GM21423 (cell line): ENCODE data around the gene GPD1.

Experiments
- ATAC-seq: cut with Tn5 transposase; IDR thresholded peaks from one replicate; pipeline ENCODE4 v1.9.1; 2021; ENCODE audit warnings: mild to moderate bottlenecking, moderate library complexity; ENCODE audit not compliant: unreplicated experiment

GPD1 gene

GRCh38 chr12:50099302-50100008 lies 4.4 kb upstream of the GPD1 start:
- no peak for ATAC-seq

DNA sequence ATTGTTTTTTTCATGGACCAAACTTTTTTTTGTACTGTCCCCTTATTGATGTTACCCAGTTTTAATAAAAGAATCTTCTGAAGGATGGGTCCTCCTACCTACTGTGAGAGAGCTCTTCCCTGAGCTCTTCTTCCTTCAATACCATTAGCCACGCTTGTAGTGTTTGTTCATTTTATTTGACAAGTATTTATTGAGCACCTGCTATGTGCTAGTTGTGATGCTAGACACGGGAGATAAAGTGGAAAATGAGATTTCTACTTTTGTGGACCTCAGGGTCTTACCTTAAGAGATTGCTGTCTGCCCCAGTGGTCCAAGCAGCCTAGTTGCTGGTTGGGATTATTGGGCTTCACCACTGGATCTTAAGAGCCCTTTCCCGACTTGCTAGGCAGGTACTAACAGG lies 3.2 kb upstream of the GPD1 start:
- ATAC-seq, result no peak

GRCh38 chr12:50101663-50102062 lies 2.1 kb upstream of the GPD1 start:
- ATAC-seq, result no peak

DNA sequence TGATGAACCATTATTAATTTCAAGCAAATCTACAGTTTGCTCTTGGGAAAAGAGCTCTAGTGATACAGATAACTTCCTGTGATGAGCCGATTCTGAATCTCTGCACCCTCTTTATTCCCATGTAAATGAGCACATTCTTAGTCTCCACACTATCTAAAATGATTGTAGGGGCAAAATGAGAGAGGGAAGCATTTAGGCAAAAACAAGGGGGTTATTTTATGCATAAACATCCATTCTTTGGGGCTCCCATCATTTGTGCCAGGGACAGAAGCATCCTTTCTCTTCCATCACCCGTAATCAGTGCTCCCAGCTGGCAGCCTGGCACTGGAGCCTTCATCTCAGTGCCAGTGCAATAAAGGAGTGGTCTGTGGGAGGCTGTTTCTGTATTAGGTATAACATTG lies 1.7 kb upstream of the GPD1 start:
- ATAC-seq, result no peak

DNA sequence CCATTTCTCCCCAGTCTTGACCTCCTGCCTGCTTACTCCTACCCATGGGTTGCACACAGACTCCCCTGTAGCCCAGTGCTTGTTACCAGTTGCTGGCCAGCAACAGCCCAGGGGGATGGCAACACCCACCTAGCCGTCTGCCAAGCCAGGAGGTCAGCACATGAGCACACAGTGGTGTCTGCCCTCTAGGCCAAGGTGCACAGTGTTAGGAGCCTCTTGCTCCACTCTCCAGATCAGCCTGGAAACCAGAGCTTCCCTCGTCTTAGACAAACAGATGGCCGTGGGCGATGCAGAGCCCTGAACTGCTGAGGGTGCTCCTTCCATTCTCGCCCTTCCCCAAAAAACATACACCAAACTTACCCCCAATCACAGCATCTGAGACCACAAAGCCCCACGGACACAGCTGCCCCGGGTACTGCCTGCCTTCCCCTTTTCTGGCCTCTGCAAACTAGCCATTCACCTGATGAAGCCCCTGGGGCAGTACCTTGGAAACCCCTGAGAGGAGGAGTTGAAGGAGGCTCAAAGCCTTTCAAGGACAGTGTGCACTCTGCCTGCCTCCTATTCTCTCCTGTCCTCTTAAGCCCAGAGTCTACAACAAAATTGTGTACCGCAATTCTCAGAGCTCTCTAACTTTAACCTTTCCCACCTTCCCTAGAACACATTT lies 1.0 kb upstream of the GPD1 start:
- ATAC-seq, result no peak

DNA sequence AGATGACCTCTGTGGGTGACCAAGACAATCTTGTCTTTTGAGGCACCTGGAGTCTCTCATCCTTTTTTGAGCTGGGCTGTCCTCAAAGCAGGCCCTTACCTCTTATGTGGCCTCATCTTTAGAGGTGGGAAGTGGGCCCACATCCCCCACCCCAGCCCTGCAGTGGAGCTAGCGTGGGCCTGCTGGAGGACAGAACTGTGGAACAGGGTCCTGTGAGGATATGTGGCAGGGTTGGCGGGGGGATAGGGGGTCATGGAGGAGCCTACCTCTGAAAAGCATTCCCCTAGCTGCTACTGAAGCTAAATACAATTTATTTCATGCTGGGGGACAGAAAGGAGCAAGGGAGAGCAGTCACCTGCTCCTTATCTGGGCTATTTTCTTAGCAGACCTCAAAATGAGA lies 457 bp upstream of the GPD1 start:
- no peak for ATAC-seq

DNA sequence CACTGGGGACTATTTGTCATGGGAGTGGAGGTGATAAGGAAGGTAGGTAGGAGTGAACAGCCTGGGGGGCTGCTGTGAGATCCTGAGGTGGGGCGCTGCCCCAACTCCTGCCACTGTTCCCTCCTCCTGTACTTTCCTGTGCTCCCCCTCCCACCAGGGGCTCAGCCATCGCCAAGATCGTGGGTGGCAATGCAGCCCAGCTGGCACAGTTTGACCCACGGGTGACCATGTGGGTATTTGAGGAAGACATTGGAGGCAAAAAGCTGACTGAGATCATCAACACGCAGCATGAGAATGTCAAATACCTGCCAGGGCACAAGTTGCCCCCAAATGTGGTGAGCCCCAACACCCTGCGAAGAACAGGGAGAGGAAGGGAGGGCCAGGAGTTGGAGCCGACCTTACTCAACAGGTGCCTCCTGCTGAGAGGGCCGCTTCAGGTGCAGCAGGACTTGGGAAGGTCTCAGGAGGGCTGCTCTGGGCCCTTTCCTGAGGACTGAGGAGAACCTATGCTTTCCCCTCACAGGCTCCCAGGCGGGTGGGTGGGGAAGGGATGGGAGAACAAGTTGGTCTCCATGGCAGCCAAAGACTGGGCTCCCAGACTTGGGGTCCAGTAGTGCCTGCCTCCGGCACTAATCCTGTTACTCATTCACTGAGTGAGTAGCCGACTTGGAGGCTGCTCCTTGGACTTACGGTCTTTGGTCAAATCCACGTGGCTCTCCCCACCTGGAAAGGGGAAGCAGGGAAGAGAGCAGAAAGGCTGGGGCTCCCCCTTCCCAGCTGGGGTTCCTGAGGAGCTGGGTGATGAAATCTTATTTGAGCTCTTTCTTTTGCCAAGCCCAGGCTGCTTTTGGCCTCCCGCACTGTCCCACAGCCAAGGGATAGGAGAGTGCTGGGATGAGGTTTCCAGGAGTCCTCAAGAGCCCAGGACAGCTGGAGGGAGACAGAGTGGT lies 884 bp downstream of the GPD1 start:
- ATAC-seq, result no peak

DNA sequence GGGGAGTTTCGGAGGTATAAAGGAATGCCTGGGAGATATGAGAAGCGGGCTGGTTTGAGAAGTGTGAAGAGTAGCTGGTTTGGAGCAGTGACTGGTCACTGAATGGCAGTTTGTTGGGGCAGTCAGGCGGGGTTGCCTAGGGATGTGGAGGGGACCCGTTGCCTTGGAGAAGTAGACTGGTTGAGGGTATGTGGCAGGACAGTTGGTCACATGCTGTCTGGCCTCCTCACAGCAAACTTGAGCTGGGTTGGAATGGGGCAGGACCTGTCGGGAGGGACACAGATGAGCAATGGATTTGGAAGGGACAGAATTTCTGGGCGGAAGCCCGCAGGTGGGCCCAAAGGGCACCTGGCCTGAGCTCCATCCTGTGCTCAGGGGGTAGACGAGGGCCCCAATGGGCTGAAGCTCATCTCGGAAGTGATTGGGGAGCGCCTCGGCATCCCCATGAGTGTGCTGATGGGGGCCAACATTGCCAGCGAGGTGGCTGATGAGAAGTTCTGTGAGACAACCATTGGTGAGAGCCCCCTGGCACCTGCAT lies 2.2 kb downstream of the GPD1 start:
- no peak for ATAC-seq

DNA sequence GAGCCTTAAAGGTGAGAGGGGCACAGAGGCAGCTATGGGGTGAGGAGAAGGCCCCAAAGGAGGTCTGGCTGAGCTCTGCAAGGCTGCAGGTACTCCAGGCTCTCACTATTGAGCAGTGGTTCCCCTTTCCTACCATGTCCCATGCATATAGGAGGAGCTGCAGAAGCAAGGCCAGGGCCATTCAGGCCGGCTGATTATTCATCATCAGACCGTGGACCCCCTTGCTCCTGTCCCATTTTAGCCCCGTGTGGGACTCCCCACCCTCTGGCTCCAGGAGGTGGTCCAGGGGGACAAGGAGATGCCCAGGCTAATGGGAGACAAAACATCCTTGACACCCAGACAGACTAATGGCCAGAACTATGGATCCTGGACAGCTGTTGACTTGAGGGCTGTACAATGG lies 3.1 kb downstream of the GPD1 start:
- ATAC-seq, result no peak

- no peak for ATAC-seq
Measured at GRCh38 chr12:50107416-50108268, 3.8 kb downstream of the GPD1 start.

DNA sequence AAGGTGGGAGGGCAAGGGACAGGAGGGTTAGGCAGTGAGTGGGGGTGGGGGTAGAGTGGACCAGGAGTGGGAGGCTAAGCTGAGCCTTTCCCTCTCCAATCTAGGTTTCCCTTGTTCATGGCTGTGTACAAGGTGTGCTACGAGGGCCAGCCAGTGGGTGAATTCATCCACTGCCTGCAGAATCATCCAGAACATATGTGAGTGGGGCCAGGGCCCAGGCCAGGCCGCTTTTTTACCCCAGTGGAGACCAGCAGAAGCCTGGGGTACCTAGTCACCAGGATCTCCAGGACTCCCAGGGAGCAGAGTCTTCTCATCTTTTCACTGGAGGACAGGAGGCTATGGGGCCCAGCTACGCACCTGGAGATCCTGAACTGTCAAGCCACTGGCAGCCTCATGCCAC lies 5.5 kb downstream of the GPD1 start:
- ATAC-seq, result no peak

- no peak for ATAC-seq
Measured at GRCh38 chr12:50110127-50110761, 6.4 kb downstream of the GPD1 start.

DNA sequence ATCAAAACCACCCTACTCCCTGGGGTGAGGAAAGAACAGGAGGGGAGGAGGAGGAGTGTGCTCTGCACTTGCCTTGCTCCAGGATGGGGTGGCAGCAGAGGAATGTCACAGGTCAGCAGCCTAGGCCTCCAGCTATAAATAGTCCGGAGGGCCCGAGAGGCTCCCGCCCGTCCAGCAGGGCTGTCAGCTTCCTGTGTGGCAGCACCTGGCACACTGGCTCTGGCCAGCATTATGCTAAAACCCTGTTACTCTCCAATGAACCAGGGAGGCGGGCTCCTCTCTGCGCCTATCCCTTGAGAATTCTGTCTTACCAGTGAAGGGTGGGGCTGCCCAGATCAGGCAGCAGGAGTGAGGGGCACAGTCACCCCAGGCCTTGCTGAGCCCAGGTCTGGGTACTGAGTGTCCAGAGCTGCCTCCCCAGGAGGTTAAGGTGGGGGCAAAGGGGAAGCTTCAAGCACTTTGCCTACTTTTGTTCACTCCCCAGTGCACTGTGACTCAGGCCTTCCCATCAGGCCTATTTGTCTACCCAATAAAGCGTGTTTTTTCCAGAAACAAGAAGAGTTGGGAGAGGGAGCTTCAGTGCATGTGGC lies 7.0 kb downstream of the GPD1 start:
- no peak for ATAC-seq

- no peak for ATAC-seq
Measured at GRCh38 chr12:50111395-50111692, 7.5 kb downstream of the GPD1 start.

- ATAC-seq, result peak; percentile 81
Measured at GRCh38 chr12:50111693-50112455, 8.1 kb downstream of the GPD1 start, which contains the start of gene COX14. TSS of gene COX14 (plus strand) at chr12:50112236. CDS start at chr12:50120044, 7,808 bp downstream.

DNA sequence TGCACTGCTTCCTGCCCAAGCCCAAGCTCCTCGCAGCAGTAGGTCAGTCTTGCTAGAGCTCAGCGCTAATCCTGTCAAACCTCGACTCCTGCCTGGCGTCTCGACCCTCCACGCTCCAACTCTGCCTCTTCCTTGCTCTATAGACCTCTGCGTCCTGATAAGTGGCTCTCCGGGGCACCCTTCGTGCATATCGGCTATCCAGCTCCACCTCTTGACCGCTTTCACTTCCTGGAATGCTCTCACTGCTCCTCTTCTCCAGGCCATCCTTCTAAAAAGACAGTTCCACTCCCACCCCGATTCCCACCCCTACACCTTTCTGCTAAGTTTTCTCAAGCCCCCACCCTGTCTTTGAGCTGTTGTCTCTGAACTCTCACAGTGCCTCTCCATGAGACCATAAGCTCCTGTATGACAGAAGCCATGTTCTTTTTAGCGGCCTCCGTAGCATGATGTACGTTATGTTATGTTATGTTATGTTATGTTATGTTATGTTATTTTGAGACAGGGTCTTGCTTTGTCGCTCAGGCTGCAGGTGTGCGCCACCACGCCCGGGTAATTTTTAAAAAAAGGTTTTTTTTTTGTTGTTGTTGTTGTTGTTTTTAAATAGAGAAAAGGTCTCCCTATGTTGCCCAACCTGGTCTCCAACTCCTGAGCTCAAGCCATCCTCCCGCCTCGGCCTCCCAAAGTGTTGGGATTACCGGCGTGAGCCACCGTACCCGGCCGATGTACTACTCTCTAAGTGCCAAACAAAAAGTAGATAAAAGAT lies 8.8 kb downstream of the GPD1 start:
- no peak for ATAC-seq

DNA sequence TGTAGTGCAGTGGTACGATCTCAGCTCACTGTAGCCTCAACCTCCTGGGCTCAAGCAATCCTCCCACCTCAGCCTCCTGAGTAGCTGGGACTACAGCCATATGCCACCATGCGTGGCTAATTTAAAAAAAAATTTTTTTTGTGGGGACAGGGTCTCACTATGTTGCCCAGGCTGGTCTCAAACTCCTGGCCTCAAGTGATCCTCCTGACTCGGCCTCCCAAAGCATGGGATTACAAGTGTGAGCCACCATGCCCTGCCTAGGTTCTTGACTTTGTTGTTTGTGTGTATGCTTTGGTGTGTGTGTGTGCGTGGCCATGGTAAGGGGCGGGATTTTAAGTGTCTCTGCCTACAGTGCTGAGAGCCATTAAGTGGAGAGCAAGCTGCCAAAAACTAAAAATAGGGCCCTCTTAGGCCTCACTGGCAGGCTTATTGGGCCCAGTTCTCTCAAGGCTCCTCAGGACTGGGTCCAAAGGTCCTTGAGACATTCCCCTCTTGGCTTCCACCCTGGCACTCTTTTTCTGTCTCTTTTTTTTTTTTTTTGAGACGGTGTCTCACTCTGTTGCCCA lies 13.3 kb downstream of the GPD1 start:
- ATAC-seq, result no peak

- ATAC-seq, result no peak
Measured at GRCh38 chr12:50119387-50119786, 15.6 kb downstream of the GPD1 start.
